GM23248 (cell line): ENCODE measurements around the gene BEAN1.

Experiments
- EZH2 ChIP-seq: fragments of 200-600 bp; sonication (generic); IDR thresholded peaks from 2 replicates; pipeline ENCODE4 v1.6.1; 2018; ENCODE audit warnings: antibody characterized with exemption, mild to moderate bottlenecking; ENCODE audit not compliant: insufficient read depth, poor library complexity, severe bottlenecking
- EZH2phosphoT487 ChIP-seq: fragments of 200-600 bp; sonication (generic); IDR thresholded peaks from 2 replicates; pipeline ENCODE4 v1.6.1; 2018; ENCODE audit warnings: antibody characterized with exemption, moderate library complexity, mild to moderate bottlenecking, low read depth; ENCODE audit not compliant: insufficient read depth

DNA sequence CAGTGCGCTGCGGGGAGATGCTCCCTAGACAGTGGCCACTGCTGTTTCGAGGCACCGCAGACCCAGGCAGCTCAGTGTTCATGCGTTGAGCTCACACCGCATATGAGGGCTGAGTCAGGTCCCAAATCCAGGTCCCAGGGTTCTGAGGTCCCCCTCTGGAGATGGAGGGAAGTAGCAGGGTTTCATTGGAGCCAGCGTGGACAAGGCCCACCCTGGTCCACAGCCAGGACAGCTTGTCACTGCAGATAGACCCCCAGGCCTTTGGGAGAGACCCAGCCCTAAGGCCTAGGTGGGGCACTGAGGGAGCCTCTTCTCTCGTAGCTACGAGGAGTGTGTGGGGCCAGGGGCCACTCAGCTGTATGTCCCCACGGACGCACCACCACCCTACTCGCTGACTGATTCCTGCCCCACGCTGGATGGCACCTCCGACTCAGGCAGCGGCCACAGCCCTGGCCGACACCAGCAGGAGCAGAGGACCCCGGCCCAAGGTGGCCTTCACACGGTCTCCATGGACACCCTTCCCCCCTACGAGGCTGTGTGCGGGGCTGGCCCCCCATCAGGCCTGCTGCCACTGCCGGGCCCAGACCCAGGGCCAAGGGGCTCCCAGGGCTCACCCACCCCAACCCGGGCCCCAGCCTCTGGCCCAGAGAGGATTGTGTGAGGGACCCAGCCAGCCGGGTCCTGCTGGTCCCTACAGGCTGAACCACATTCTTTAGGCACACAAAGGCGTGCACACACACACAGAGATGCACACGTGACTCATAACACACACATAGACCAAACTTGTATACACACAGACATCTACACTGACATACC lies 53.4 kb downstream of the BEAN1 start:
- TF ChIP-seq EZH2 (no peak), EZH2phosphoT487 (no peak)
